Activated T-helper 1 cell treated with anti-CD3 and anti-CD28 coated beads, Interleukin-12 subunit alpha, Interleukin-12 subunit beta, Interleukin-2, Interleukin-4 antibody, amounts not matched to agents 30 ng/mL and 10 ng/mL and 1 ng/mL, durations not matched to agents 14 hours and 24 hours and 36 hours (primary cell): Measurements from ENCODE around the gene CMTM4. TPM values are rescaled to one million over a fixed set of nuclear protein-coding genes. Genes with fewer than 3 reads are reported as not detected.
A peak's percentile ranks its signal among the peaks of the same experiment; 100 is the strongest.
"Not testable (repeated sequence)": the region's sequence is repeated elsewhere in the genome, so short reads cannot be mapped to it uniquely, and the experiment has no call there.

Experiments used
- DNase-seq: peaks from one replicate; pipeline ENCODE4 v3.0.0; 2021; ENCODE audit warnings: low spot score
- H3K27ac Mint-ChIP-seq: one replicate; pipeline ENCODE4 v1.8.0; 2021; ENCODE audit warnings: mild to moderate bottlenecking, mixed read lengths
- H3K27me3 Mint-ChIP-seq: one replicate; pipeline ENCODE4 v1.8.0; 2022; ENCODE audit warnings: mild to moderate bottlenecking, moderate library complexity, mixed read lengths; ENCODE audit not compliant: insufficient read depth
- H3K36me3 Mint-ChIP-seq: one replicate; pipeline ENCODE4 v1.8.0; 2021; ENCODE audit warnings: low read depth, mixed read lengths
- H3K4me1 Mint-ChIP-seq: one replicate; pipeline ENCODE4 v1.8.0; 2021; ENCODE audit warnings: low read depth, mixed read lengths
- H3K4me3 Mint-ChIP-seq: one replicate; pipeline ENCODE4 v1.8.0; 2021; ENCODE audit warnings: mild to moderate bottlenecking, moderate library complexity, mixed read lengths
- H3K9me3 Mint-ChIP-seq: one replicate; pipeline ENCODE4 v1.8.0; 2021; ENCODE audit warnings: mixed read lengths
- intact Hi-C: fragments of 100-400 bp; cut with micrococcal nuclease; formaldehyde crosslinking; loops from one replicate; pipeline ENCODE4 v1.15.1; 2024
- total RNA-seq: library from RNA; stranded (reverse); gene quantifications from 2 replicates; pipeline ENCODE4 v1.2.3, GENCODE V29; 2022

The CMTM4 gene
- total RNA-seq, 1 donor from 2014 or later: 3.3 TPM

DNA sequence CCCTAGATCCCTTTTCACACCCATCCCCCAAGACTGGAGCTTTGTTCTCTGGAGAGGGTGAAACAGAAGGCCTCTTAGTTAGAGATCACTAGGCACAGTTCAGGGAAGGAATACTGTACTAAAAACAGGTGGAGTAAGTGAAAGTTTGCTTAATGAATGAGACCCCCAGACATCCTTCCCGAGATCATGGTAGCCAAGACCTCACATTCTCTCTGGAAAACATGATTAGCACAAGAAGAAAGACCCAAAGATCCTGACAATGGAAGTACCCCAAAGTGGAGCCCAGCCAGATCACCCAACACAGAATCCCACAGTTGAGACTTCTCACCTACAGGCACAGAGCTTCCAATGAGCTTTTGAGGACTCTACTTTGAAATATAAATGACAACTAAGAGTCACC is 3.4 kb upstream of the CMTM4 start:
- Mint-ChIP-seq H3K27ac (no peak overlapping the region), H3K36me3 (no peaks in the 10 kb centered on the region), H3K4me1 (no peaks in the 10 kb centered on the region), H3K9me3 (no peaks in the 10 kb centered on the region), H3K27me3 (peaks cover 34% of the 10 kb centered on the region), H3K4me3 (no peak overlapping the region)
- DNase-seq: no peak
- intact Hi-C loops: loop anchor here (5.0 kb wide), 1 partner anchor 52 kb away; the partner anchor contains the start of gene DYNC1LI2

GRCh38 chr16:66698046-66698445 is 1.5 kb upstream of the CMTM4 start:
- intact Hi-C loops: loop anchor here (5.0 kb wide), 1 partner anchor 54 kb away; the partner anchor contains the start of gene DYNC1LI2

GRCh38 chr16:66695935-66696668 is 441 bp downstream of the CMTM4 start:
- no peaks in the 10 kb centered on the region for H3K9me3 Mint-ChIP-seq
- no peaks in the 10 kb centered on the region for H3K4me1 Mint-ChIP-seq
- intact Hi-C loops: loop anchor here (1.0 to 5.0 kb wide), 4 partner anchors 45 to 134 kb away; partner anchors contain the start of genes CMTM3, DYNC1LI2 and NAE1
- no peak overlapping the region for H3K27ac Mint-ChIP-seq
- H3K27me3 Mint-ChIP-seq: peaks cover 38% of the 10 kb centered on the region
- no peaks in the 10 kb centered on the region for H3K36me3 Mint-ChIP-seq
- peak overlapping the region; percentile 77 for H3K4me3 Mint-ChIP-seq
- peak; percentile 3 for DNase-seq

More at GRCh38 chr16:66698046-66698445, 1.5 kb upstream of the CMTM4 start:
- peak overlapping the region; percentile 37 for H3K4me3 Mint-ChIP-seq
- no peak for DNase-seq
- H3K4me1 Mint-ChIP-seq: no peaks in the 10 kb centered on the region
- no peaks in the 10 kb centered on the region for H3K9me3 Mint-ChIP-seq
- H3K27ac Mint-ChIP-seq: no peak overlapping the region
- no peaks in the 10 kb centered on the region for H3K36me3 Mint-ChIP-seq
- H3K27me3 Mint-ChIP-seq: peaks cover 38% of the 10 kb centered on the region

- Mint-ChIP-seq H3K4me1 (no peaks in the 10 kb centered on the region), H3K36me3 (no peaks in the 10 kb centered on the region), H3K27ac (no peak overlapping the region), H3K27me3 (peaks cover 38% of the 10 kb centered on the region), H3K9me3 (no peaks in the 10 kb centered on the region), H3K4me3 (peak overlapping the region; percentile 77)
- intact Hi-C loops: loop anchor here (5.0 kb wide), 1 partner anchor 57 kb away; the partner anchor contains the start of gene DYNC1LI2
- DNase-seq: no peak
Measured at GRCh38 chr16:66695471-66695934, 1.0 kb downstream of the CMTM4 start.

- Mint-ChIP-seq H3K4me1 (no peaks in the 10 kb centered on the region), H3K4me3 (no peak overlapping the region), H3K27ac (no peak overlapping the region), H3K9me3 (no peaks in the 10 kb centered on the region), H3K36me3 (no peaks in the 10 kb centered on the region), H3K27me3 (peaks cover 38% of the 10 kb centered on the region)
- intact Hi-C loops: no loop called here
- DNase-seq: no peak
Measured at GRCh38 chr16:66693149-66693548, 3.4 kb downstream of the CMTM4 start.

- Mint-ChIP-seq H3K36me3 (no peaks in the 10 kb centered on the region), H3K4me1 (no peaks in the 10 kb centered on the region), H3K27me3 (peaks cover 31% of the 10 kb centered on the region), H3K27ac (no peak overlapping the region), H3K4me3 (no peak overlapping the region), H3K9me3 (no peaks in the 10 kb centered on the region)
- DNase-seq: no peak
- intact Hi-C loops: no loop called here
Measured at GRCh38 chr16:66692341-66692740, 4.2 kb downstream of the CMTM4 start.

- no peak for DNase-seq
- Mint-ChIP-seq H3K27ac (no peak overlapping the region), H3K4me1 (no peaks in the 10 kb centered on the region), H3K36me3 (no peaks in the 10 kb centered on the region), H3K9me3 (no peaks in the 10 kb centered on the region), H3K4me3 (no peak overlapping the region), H3K27me3 (peaks cover 29% of the 10 kb centered on the region)
- intact Hi-C loops: no loop called here
Measured at GRCh38 chr16:66691234-66691633, 5.3 kb downstream of the CMTM4 start.

DNA sequence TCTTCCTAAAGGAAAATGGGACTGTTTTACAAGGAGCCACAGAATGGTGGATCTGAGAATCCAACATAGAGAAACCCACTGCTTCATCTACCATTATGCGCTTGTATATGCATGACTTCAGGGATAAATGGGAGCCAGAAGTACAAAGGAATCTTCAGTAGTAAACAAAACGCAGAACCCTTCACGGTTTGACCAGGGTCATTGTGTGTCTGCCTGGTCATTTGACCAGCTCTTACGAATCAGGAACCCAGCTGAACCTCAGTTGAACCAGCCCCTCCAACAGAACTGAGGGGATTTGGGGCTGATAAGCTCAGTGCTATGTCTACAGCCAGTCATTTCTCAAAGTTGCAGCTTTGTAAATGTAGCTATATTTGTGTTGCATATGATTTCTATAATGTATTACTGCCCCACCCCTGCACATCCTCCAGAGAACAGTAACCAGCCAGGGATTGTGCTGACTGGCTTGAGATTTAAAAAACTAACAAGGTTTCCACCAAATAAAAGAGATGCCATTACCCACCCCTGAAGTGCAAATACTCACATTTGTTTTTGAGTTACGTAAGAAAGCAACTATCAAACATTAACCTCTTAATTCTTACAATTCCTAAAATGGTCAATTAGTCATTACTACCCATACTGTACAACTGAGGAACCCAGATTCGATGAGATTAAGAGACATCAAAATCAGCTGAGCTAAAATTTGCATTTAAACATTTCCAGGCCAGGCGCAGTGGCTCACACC is 6.3 kb downstream of the CMTM4 start:
- Mint-ChIP-seq H3K27me3 (peaks cover 25% of the 10 kb centered on the region), H3K9me3 (no peaks in the 10 kb centered on the region), H3K27ac (no peak overlapping the region), H3K4me3 (no peak overlapping the region), H3K36me3 (no peaks in the 10 kb centered on the region), H3K4me1 (no peaks in the 10 kb centered on the region)
- no peak for DNase-seq
- intact Hi-C loops: no loop called here

DNA sequence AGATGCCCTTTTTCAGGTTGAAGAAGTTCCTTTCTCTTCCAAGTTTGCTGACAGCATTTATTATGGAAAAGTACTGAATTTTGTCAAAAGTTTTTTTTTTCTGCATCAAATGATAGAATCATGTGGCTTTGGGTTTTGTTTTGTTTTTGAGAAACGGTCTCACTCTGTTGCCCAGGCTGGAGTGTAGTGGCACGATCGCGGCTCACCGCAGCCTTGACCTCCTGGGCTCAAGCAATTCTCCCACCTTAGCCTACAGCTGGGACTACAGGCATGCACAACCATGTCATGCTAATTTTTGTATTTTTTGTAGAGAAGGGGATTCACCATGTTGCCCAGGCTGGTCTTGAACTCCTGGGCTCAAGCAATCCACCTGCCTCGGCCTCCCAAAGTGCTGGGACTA is 7.3 kb downstream of the CMTM4 start:
- Mint-ChIP-seq H3K4me3 (no peak overlapping the region), H3K4me1 (no peaks in the 10 kb centered on the region), H3K27me3 (peaks cover 22% of the 10 kb centered on the region), H3K27ac (no peak overlapping the region), H3K36me3 (no peaks in the 10 kb centered on the region), H3K9me3 (no peaks in the 10 kb centered on the region)
- no peak for DNase-seq
- intact Hi-C loops: no loop called here

GRCh38 chr16:66687906-66688625 is 8.5 kb downstream of the CMTM4 start:
- Mint-ChIP-seq H3K27ac (no peak overlapping the region), H3K36me3 (no peaks in the 10 kb centered on the region), H3K27me3 (peaks cover 19% of the 10 kb centered on the region), H3K4me3 (no peak overlapping the region), H3K4me1 (no peaks in the 10 kb centered on the region), H3K9me3 (no peaks in the 10 kb centered on the region)
- intact Hi-C loops: no loop called here
- no peak for DNase-seq

GRCh38 chr16:66685501-66686115 is 10.9 kb downstream of the CMTM4 start:
- DNase-seq, H3K4me3 Mint-ChIP-seq, H3K4me1 Mint-ChIP-seq, H3K36me3 Mint-ChIP-seq, H3K27ac Mint-ChIP-seq, intact Hi-C loops, H3K9me3 Mint-ChIP-seq: not testable (repeated sequence)
- H3K27me3 Mint-ChIP-seq: peaks cover 19% of the 10 kb centered on the region

DNA sequence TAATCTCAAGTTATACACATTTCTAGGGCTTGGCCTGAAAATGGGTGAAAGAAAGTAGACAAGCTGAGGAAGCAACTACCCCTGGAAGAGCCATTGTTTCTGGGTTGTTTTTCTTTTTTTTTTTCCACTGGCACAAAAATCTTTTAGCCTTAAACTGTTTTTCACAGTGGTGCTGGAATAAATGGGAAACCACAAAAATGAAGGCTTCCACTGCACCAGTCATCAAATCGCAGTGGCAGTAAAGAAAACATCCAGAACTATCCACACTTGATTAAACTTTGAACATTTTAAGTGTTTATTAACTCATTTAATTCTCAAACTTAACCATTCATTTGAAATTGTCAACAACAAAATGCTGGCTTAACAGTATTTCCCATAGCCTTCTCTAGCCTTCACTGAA is 14.3 kb downstream of the CMTM4 start:
- Mint-ChIP-seq H3K27me3 (peaks cover 5% of the 10 kb centered on the region), H3K4me3 (no peak overlapping the region), H3K27ac (no peak overlapping the region), H3K4me1 (no peaks in the 10 kb centered on the region), H3K9me3 (no peaks in the 10 kb centered on the region), H3K36me3 (no peaks in the 10 kb centered on the region)
- intact Hi-C loops: no loop called here
- no peak for DNase-seq
